Activated CD4-positive, alpha-beta T cell treated with anti-CD3 and anti-CD28 coated beads, Interleukin-2, amount 10 ng/mL, durations not matched to agents 7 days and 5 days (primary cell): ENCODE results near the gene NELFCD. TPM values are rescaled to one million over a fixed set of nuclear protein-coding genes. Genes with fewer than 3 reads are reported as not detected.

Experiments
- CTCF ChIA-PET: fragments of 350-600 bp; sonication (Branson Sonifier 250); formaldehyde crosslinking; loops from one replicate; lab custom pipeline; 2021; ENCODE audit warnings: antibody characterized with exemption; lab: Charles Lee
- POLR2A ChIA-PET: fragments of 350-600 bp; sonication (Branson Sonifier 250); formaldehyde crosslinking; loops from one replicate; lab custom pipeline; 2021; ENCODE audit warnings: antibody characterized with exemption; lab: Charles Lee
- DNase-seq: peaks from one replicate; pipeline ENCODE4 v3.0.0-alpha.2; 2020
- H3K27ac Mint-ChIP-seq: one replicate; pipeline ENCODE4 v1.8.0; 2021; ENCODE audit warnings: mild to moderate bottlenecking, moderate library complexity, mixed read lengths
- H3K27me3 Mint-ChIP-seq: one replicate; pipeline ENCODE4 v1.8.0; 2021; ENCODE audit warnings: mixed read lengths
- H3K36me3 Mint-ChIP-seq: one replicate; pipeline ENCODE4 v1.8.0; 2021; ENCODE audit warnings: low read depth, mixed read lengths
- H3K4me1 Mint-ChIP-seq: one replicate; pipeline ENCODE4 v1.8.0; 2021; ENCODE audit warnings: mixed read lengths
- H3K4me3 Mint-ChIP-seq: one replicate; pipeline ENCODE4 v1.8.0; 2021; ENCODE audit warnings: mild to moderate bottlenecking, moderate library complexity, mixed read lengths
- H3K9me3 Mint-ChIP-seq: one replicate; pipeline ENCODE4 v1.8.0; 2021; ENCODE audit warnings: mixed read lengths
- total RNA-seq, 2 experiments: library from RNA; stranded (reverse); gene quantifications; one replicate each; pipeline ENCODE4 v1.2.3, GENCODE V29; 2021

Gene NELFCD
- total RNA-seq, 2 experiments from 2014 or later = 90.1 to 98.2 TPM

GRCh38 chr20:59042151-59042795, 61.2 kb downstream of the NELFCD start, which contains the start of gene PRELID3B:
Gene PRELID3B, minus strand, starts transcription at chr20:59042786. Its CDS starts 56 bp downstream, at chr20:59042730.
- no peaks in the 10 kb centered on the region for H3K9me3 Mint-ChIP-seq
- CTCF ChIA-PET = interaction anchor here (0.6 to 4.2 kb wide), 2 partner anchors 10 to 156 kb away, joined by 3 to 16 read pairs; partner anchors contain the start of gene ATP5F1E
- peaks cover 51% of the 10 kb centered on the region for H3K4me1 Mint-ChIP-seq
- peaks cover 26% of the 10 kb centered on the region for H3K36me3 Mint-ChIP-seq
- H3K4me3 Mint-ChIP-seq = peak within 1 kb of the TSS; percentile 90
- no peak for DNase-seq
- peak within 1 kb of the TSS; percentile 91 for H3K27ac Mint-ChIP-seq
- POLR2A ChIA-PET = no interaction called here
- no peaks in the 10 kb centered on the region for H3K27me3 Mint-ChIP-seq

GRCh38 chr20:59042796-59043631, 62.0 kb downstream of the NELFCD start:
- H3K4me3 Mint-ChIP-seq = peak overlapping the region; percentile 90
- POLR2A ChIA-PET = no interaction called here
- H3K27ac Mint-ChIP-seq = peak overlapping the region; percentile 91
- H3K27me3 Mint-ChIP-seq = no peaks in the 10 kb centered on the region
- peaks cover 47% of the 10 kb centered on the region for H3K4me1 Mint-ChIP-seq
- H3K36me3 Mint-ChIP-seq = peaks cover 18% of the 10 kb centered on the region
- no peaks in the 10 kb centered on the region for H3K9me3 Mint-ChIP-seq
- CTCF ChIA-PET = interaction anchor here (0.6 to 4.2 kb wide), 3 partner anchors 11 to 361 kb away, joined by 3 to 16 read pairs (median 4); partner anchors contain the start of gene ATP5F1E
- DNase-seq = peak; percentile 94

- no peaks in the 10 kb centered on the region for H3K9me3 Mint-ChIP-seq
- H3K27me3 Mint-ChIP-seq = no peaks in the 10 kb centered on the region
- POLR2A ChIA-PET = no interaction called here
- H3K4me3 Mint-ChIP-seq = peak overlapping the region; percentile 90
- H3K36me3 Mint-ChIP-seq = peaks cover 17% of the 10 kb centered on the region
- H3K27ac Mint-ChIP-seq = peak overlapping the region; percentile 88
- peaks cover 53% of the 10 kb centered on the region for H3K4me1 Mint-ChIP-seq
- no peak for DNase-seq
- CTCF ChIA-PET = interaction anchor here (1.0 to 4.2 kb wide), 2 partner anchors 12 to 361 kb away, joined by 4 to 16 read pairs; partner anchors contain the start of gene ATP5F1E
These were observed 62.6 kb downstream of the NELFCD start for GRCh38 chr20:59043698-59044097.

GRCh38 chr20:59044295-59044694, 63.2 kb downstream of the NELFCD start:
- DNase-seq = no peak
- ChIA-PET CTCF (interaction anchor here (4.2 kb wide), 1 partner anchor 12 kb away, joined by 16 read pairs; the partner anchor contains the start of gene ATP5F1E), POLR2A (no interaction called here)
- peaks cover 17% of the 10 kb centered on the region for H3K36me3 Mint-ChIP-seq
- no peaks in the 10 kb centered on the region for H3K27me3 Mint-ChIP-seq
- H3K4me3 Mint-ChIP-seq = no peak overlapping the region
- H3K4me1 Mint-ChIP-seq = peaks cover 48% of the 10 kb centered on the region
- no peak overlapping the region for H3K27ac Mint-ChIP-seq
- no peaks in the 10 kb centered on the region for H3K9me3 Mint-ChIP-seq

Other genes with a start within 250 kb of the NELFCD start
- gene GNAS-AS1, start 130.4 kb upstream of the NELFCD start, total RNA-seq = 1 to 10 TPM in 1 of 2 experiments, under 1 TPM in 1; 0.96 to 1.5 TPM
- 1,000 to 10,000 TPM; 1,022 to 1,326 TPM for gene GNAS, start 128.5 kb upstream of the NELFCD start, total RNA-seq
- 10 to 100 TPM; 48.2 to 53.3 TPM for gene CTSZ, start 26.0 kb downstream of the NELFCD start, total RNA-seq
- gene TUBB1, start 38.2 kb downstream of the NELFCD start, total RNA-seq = not detected
- 100 to 1,000 TPM in 1 of 2 experiments, 10 to 100 TPM in 1; 98.1 to 101 TPM for gene ATP5F1E, start 51.1 kb downstream of the NELFCD start, total RNA-seq
- gene PRELID3B, start 61.5 kb downstream of the NELFCD start, total RNA-seq = 10 to 100 TPM; 66.4 to 82.5 TPM
- 10 to 100 TPM; 10.3 to 10.4 TPM for gene ZNF831, start 182.6 kb downstream of the NELFCD start, total RNA-seq